Measurements from ENCODE around the gene TMPRSS3.

GRCh38 chr21:42429856-42430255 lies 34.0 kb upstream of the TMPRSS3 start:
- TF ChIP-seq CTCF (IDR thresholded peaks at IDR 0.05) (no peak), POLR2A (IDR thresholded peaks at IDR 0.05) (no peak), POLR2AphosphoS5 (IDR thresholded peaks at IDR 0.05) (no peak)
